Breast epithelium (tissue), 3 donors: ENCODE results near the gene F12.

ENCODE experiments used
- POLR2A ChIP-seq: fragments of 450-650 bp; IDR thresholded peaks from one replicate; pipeline ENCODE4 v1.6.1; 2016; ENCODE audit warnings: antibody characterized with exemption, mild to moderate bottlenecking, moderate library complexity
- POLR2AphosphoS5 ChIP-seq, 3 donors: sonication (generic); formaldehyde crosslinking; IDR thresholded peaks; one replicate each; pipeline ENCODE4 v1.6.1; 2017; ENCODE audit warnings: antibody characterized with exemption in 3 of 3
- TF ChIP-seq, protein P1 (sequence below), 3 donors: fragments of 450-650 bp; IDR thresholded peaks; one replicate each; pipeline ENCODE4 v1.5.1; 2016 to 2017; ENCODE audit warnings: antibody characterized with exemption in 3 of 3, mild to moderate bottlenecking in 3 of 3, moderate library complexity in 3 of 3

DNA sequence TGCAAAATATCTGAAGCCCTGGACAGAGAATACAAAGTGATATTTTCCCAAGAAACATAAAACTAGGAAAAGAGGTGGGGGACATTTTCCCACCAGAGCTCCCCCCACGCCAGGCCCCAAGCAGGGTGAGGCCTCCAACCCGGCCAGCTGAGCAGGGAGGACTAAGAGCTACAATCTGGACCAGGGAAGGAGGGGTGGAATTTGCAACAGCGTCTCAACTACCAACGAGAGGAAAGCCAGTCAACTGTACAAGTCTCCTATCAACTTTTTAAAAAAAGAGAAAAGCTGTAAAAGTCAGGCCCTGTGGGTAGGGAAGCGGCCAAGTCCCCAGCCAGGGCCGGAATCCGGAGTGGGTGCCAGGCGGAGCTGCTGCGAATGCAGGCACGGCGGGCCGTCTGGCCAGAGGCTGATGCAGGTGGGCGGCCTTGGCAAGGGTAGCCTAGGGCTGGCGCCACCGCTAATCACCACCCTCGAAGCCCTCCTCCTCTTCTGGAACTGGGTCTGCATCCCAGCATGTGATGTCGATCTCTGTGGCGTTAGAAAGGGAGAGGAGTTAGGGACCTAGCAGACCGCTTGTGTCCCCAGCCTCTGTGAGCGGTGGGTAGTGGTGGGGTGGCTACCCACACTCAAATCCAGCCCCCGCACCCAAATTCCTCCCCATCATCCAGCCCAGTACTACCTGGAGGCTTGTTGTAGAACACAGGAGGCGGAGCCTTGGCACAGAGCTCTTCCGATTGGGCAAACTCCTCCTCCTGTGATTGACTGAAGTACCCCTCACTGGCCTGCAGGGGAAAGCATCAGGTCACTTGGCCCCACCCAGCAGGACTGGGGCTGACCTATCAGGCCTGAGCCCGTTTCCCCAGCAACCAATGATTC is 47.9 kb upstream of the F12 start:
- TF ChIP-seq POLR2A (no peak), POLR2AphosphoS5 (IDR thresholded peaks at IDR 0.05) (peak in 1 of 3 donors; percentile 7)
- TF ChIP-seq, protein P1, sequence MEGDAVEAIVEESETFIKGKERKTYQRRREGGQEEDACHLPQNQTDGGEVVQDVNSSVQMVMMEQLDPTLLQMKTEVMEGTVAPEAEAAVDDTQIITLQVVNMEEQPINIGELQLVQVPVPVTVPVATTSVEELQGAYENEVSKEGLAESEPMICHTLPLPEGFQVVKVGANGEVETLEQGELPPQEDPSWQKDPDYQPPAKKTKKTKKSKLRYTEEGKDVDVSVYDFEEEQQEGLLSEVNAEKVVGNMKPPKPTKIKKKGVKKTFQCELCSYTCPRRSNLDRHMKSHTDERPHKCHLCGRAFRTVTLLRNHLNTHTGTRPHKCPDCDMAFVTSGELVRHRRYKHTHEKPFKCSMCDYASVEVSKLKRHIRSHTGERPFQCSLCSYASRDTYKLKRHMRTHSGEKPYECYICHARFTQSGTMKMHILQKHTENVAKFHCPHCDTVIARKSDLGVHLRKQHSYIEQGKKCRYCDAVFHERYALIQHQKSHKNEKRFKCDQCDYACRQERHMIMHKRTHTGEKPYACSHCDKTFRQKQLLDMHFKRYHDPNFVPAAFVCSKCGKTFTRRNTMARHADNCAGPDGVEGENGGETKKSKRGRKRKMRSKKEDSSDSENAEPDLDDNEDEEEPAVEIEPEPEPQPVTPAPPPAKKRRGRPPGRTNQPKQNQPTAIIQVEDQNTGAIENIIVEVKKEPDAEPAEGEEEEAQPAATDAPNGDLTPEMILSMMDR (IDR thresholded peaks at IDR 0.05): peak; percentile 65 to 77 (median 66)
